SK-N-SH treated with all-trans-retinoic acid at 6 μM for 48 hours (cell line): ENCODE results near the gene TSC22D1.

Experiments used
- ATAC-seq: fragments of 200-7000 bp; cut with Tn5 transposase; 3 replicates; pipeline ENCODE4 v1.9.1; 2020; ENCODE audit warnings: mild to moderate bottlenecking, moderate library complexity
- ARNTL ChIP-seq: fragments of 450-650 bp; formaldehyde crosslinking; IDR thresholded peaks from 2 replicates; pipeline ENCODE4 v1.5.0; 2020; ENCODE audit warnings: low read depth, mild to moderate bottlenecking, moderate library complexity, borderline replicate concordance
- BACH2 ChIP-seq: fragments of 250-450 bp; sonication (Bioruptor Pico); IDR thresholded peaks from 2 replicates; pipeline ENCODE4 v1.9.0; 2021; ENCODE audit warnings: mild to moderate bottlenecking, borderline replicate concordance
- CSDC2 ChIP-seq: fragments of 250-450 bp; sonication (Bioruptor Pico); IDR thresholded peaks from 2 replicates; pipeline ENCODE4 v1.5.0; 2020; ENCODE audit warnings: mild to moderate bottlenecking, moderate library complexity
- ESRRG ChIP-seq: fragments of 250-450 bp; sonication (Bioruptor Pico); IDR thresholded peaks from 2 replicates; pipeline ENCODE4 v1.6.1; 2021; ENCODE audit warnings: mild to moderate bottlenecking
- GLIS3 ChIP-seq: fragments of 250-450 bp; sonication (Bioruptor Pico); IDR thresholded peaks from 2 replicates; pipeline ENCODE4 v1.5.0; 2020; ENCODE audit warnings: mild to moderate bottlenecking, moderate library complexity
- ISL1 ChIP-seq: fragments of 250-450 bp; sonication (Bioruptor Pico); IDR thresholded peaks from 2 replicates; pipeline ENCODE4 v2.1.2; 2022; ENCODE audit warnings: mild to moderate bottlenecking, moderate library complexity
- OSR1 ChIP-seq: fragments of 250-450 bp; sonication (Bioruptor Pico); IDR thresholded peaks from 2 replicates; pipeline ENCODE4 v1.8.0; 2022; ENCODE audit warnings: moderate library complexity, mild to moderate bottlenecking, inconsistent platforms
- TCF4 ChIP-seq: fragments of 250-450 bp; sonication (Bioruptor Pico); IDR thresholded peaks from 2 replicates; pipeline ENCODE4 v1.8.0; 2021; ENCODE audit warnings: mild to moderate bottlenecking, moderate library complexity, borderline replicate concordance
- TOX ChIP-seq: fragments of 250-450 bp; sonication (Bioruptor Pico); IDR thresholded peaks from 2 replicates; pipeline ENCODE4 v1.8.0; 2021; ENCODE audit warnings: mild to moderate bottlenecking, moderate library complexity, borderline replicate concordance
- ZC3H10 ChIP-seq: fragments of 250-450 bp; sonication (Bioruptor Pico); IDR thresholded peaks from 2 replicates; pipeline ENCODE4 v1.5.1; 2021; ENCODE audit warnings: mild to moderate bottlenecking, moderate library complexity
- ZFP3 ChIP-seq: fragments of 250-450 bp; sonication (Bioruptor Pico); IDR thresholded peaks from 2 replicates; pipeline ENCODE4 v1.5.0; 2020; ENCODE audit warnings: mild to moderate bottlenecking, moderate library complexity
- ZNF565 ChIP-seq: fragments of 450-650 bp; formaldehyde crosslinking; conservative IDR thresholded peaks from 2 replicates; pipeline ENCODE4 v1.5.0; 2020; ENCODE audit warnings: low read depth, mild to moderate bottlenecking, moderate library complexity
- ZNF70 ChIP-seq: fragments of 450-650 bp; formaldehyde crosslinking; IDR thresholded peaks from 2 replicates; pipeline ENCODE4 v1.5.0; 2020; ENCODE audit warnings: mild to moderate bottlenecking, moderate library complexity
- ZNF8 ChIP-seq: fragments of 450-650 bp; formaldehyde crosslinking; IDR thresholded peaks from 2 replicates; pipeline ENCODE4 v1.5.0; 2020; ENCODE audit warnings: mild to moderate bottlenecking, moderate library complexity
- TF ChIP-seq, protein P1 (sequence below): fragments of 250-450 bp; sonication (Bioruptor Pico); IDR thresholded peaks from 2 replicates; pipeline ENCODE4 v1.5.0; 2020; ENCODE audit warnings: mild to moderate bottlenecking, moderate library complexity
- TF ChIP-seq, protein P2 (sequence below): fragments of 250-450 bp; sonication (Bioruptor Pico); IDR thresholded peaks from 2 replicates; pipeline ENCODE4 v1.8.0; 2021; ENCODE audit warnings: low read depth, mild to moderate bottlenecking, moderate library complexity, borderline replicate concordance
- TF ChIP-seq, protein P3 (sequence below): fragments of 250-450 bp; sonication (Bioruptor Pico); IDR thresholded peaks from 2 replicates; pipeline ENCODE4 v1.5.1; 2021; ENCODE audit warnings: mild to moderate bottlenecking, moderate library complexity
- TF ChIP-seq, protein P4 (sequence below): fragments of 250-450 bp; sonication (Bioruptor Pico); IDR thresholded peaks from 2 replicates; pipeline ENCODE4 v1.8.0; 2020; ENCODE audit warnings: mild to moderate bottlenecking, moderate library complexity, borderline replicate concordance

Gene TSC22D1

DNA sequence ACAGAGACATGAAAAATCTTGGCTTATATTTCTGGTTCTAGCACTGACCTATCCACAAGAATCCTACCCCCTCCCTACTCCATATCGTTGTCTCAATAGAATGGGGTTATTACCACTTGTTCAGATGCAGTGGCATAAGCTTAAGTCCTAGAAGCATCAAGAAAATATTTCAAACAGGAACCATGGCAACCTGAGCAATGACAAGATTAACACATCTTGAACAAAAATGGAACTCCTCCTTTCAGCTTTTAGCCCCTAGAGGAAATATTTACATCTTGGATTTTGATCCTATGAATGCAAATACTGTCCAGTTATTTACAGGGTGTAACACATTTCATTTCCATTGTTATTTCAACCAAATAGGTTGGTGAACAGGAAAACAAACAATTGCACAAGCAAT, 46.1 kb upstream of the TSC22D1 start:
- TF ChIP-seq ZNF565, result no peak
- TF ChIP-seq, protein P1, sequence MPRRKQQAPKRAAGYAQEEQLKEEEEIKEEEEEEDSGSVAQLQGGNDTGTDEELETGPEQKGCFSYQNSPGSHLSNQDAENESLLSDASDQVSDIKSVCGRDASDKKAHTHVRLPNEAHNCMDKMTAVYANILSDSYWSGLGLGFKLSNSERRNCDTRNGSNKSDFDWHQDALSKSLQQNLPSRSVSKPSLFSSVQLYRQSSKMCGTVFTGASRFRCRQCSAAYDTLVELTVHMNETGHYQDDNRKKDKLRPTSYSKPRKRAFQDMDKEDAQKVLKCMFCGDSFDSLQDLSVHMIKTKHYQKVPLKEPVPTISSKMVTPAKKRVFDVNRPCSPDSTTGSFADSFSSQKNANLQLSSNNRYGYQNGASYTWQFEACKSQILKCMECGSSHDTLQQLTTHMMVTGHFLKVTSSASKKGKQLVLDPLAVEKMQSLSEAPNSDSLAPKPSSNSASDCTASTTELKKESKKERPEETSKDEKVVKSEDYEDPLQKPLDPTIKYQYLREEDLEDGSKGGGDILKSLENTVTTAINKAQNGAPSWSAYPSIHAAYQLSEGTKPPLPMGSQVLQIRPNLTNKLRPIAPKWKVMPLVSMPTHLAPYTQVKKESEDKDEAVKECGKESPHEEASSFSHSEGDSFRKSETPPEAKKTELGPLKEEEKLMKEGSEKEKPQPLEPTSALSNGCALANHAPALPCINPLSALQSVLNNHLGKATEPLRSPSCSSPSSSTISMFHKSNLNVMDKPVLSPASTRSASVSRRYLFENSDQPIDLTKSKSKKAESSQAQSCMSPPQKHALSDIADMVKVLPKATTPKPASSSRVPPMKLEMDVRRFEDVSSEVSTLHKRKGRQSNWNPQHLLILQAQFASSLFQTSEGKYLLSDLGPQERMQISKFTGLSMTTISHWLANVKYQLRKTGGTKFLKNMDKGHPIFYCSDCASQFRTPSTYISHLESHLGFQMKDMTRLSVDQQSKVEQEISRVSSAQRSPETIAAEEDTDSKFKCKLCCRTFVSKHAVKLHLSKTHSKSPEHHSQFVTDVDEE (CRISPR knock-in tag), result no peak
- TF ChIP-seq, protein P2, sequence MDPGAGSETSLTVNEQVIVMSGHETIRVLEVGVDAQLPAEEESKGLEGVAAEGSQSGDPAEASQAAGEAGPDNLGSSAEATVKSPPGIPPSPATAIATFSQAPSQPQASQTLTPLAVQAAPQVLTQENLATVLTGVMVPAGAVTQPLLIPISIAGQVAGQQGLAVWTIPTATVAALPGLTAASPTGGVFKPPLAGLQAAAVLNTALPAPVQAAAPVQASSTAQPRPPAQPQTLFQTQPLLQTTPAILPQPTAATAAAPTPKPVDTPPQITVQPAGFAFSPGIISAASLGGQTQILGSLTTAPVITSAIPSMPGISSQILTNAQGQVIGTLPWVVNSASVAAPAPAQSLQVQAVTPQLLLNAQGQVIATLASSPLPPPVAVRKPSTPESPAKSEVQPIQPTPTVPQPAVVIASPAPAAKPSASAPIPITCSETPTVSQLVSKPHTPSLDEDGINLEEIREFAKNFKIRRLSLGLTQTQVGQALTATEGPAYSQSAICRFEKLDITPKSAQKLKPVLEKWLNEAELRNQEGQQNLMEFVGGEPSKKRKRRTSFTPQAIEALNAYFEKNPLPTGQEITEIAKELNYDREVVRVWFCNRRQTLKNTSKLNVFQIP, result no peak
- TF ChIP-seq BACH2 (CRISPR knock-in tag), result no peak
- TF ChIP-seq, protein P3, sequence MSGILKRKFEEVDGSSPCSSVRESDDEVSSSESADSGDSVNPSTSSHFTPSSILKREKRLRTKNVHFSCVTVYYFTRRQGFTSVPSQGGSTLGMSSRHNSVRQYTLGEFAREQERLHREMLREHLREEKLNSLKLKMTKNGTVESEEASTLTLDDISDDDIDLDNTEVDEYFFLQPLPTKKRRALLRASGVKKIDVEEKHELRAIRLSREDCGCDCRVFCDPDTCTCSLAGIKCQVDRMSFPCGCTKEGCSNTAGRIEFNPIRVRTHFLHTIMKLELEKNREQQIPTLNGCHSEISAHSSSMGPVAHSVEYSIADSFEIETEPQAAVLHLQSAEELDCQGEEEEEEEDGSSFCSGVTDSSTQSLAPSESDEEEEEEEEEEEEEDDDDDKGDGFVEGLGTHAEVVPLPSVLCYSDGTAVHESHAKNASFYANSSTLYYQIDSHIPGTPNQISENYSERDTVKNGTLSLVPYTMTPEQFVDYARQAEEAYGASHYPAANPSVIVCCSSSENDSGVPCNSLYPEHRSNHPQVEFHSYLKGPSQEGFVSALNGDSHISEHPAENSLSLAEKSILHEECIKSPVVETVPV (CRISPR knock-in tag), result no peak
- no peak for TF ChIP-seq TCF4 (CRISPR knock-in tag)
- TF ChIP-seq ZC3H10 (CRISPR knock-in tag), result no peak
- no peak for TF ChIP-seq ARNTL
- TF ChIP-seq ESRRG (CRISPR knock-in tag), result no peak
- peak; percentile 35; the same call in 1 of the 3 replicates for ATAC-seq

DNA sequence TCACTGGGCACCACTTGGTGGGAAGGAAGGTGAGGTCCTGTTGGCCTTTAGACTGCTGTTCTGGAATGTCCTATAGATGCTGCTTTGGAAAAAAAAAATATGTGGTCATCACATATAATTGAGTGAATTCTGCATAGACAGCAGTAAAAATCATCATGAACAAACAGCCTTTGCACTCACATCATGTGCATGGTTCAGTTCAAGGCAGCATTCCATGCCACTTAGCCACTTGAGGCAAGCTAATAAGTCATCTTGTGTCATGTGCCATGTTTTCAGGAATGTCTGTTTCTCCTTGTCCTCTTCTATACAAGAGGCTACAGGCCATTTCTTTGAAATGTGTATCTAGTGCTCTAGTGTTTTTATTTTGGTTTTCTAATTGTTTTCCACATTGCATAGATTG, 43.9 kb upstream of the TSC22D1 start:
- peak; percentile 76 for ATAC-seq
- TF ChIP-seq, protein P4, sequence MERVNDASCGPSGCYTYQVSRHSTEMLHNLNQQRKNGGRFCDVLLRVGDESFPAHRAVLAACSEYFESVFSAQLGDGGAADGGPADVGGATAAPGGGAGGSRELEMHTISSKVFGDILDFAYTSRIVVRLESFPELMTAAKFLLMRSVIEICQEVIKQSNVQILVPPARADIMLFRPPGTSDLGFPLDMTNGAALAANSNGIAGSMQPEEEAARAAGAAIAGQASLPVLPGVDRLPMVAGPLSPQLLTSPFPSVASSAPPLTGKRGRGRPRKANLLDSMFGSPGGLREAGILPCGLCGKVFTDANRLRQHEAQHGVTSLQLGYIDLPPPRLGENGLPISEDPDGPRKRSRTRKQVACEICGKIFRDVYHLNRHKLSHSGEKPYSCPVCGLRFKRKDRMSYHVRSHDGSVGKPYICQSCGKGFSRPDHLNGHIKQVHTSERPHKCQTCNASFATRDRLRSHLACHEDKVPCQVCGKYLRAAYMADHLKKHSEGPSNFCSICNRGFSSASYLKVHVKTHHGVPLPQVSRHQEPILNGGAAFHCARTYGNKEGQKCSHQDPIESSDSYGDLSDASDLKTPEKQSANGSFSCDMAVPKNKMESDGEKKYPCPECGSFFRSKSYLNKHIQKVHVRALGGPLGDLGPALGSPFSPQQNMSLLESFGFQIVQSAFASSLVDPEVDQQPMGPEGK (CRISPR knock-in tag), result no peak
- TF ChIP-seq, protein P1 (CRISPR knock-in tag), result no peak
- TF ChIP-seq ZNF8 (CRISPR knock-in tag), result no peak
- TF ChIP-seq CSDC2 (CRISPR knock-in tag), result no peak
- no peak for TF ChIP-seq GLIS3 (CRISPR knock-in tag)
- TF ChIP-seq ARNTL, result no peak
- no peak for TF ChIP-seq ZNF70 (CRISPR knock-in tag)
- no peak for TF ChIP-seq OSR1 (CRISPR knock-in tag)

DNA sequence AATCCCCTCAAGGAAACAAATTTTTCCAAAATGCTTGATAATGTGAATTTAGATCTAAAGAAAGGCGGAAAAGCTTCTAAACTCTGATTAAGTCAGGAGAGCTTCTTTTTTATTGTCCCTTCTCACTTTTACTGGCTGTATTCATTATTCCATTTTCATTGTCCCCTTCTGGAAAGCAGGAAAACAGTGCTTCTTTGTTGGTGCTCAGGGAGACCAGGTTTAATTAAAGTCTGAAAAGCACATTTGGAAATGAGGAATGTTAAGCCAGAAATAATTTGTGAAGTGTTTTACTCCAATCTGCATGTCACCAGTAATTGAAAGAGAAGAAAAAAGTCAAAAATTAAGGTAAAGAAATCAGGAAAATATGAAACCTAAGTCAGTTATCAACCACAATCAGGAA, 43.5 kb upstream of the TSC22D1 start:
- ATAC-seq, result no peak
- no peak for TF ChIP-seq BACH2 (CRISPR knock-in tag)
- TF ChIP-seq, protein P1 (CRISPR knock-in tag), result no peak
- TF ChIP-seq ESRRG (CRISPR knock-in tag), result no peak
- no peak for TF ChIP-seq ISL1 (CRISPR knock-in tag)
- TF ChIP-seq OSR1 (CRISPR knock-in tag), result no peak
- no peak for TF ChIP-seq ZFP3 (CRISPR knock-in tag)
- no peak for TF ChIP-seq ZNF8 (CRISPR knock-in tag)
- TF ChIP-seq ZNF565, result no peak
- TF ChIP-seq, protein P4 (CRISPR knock-in tag), result no peak
- no peak for TF ChIP-seq TOX (CRISPR knock-in tag)
- TF ChIP-seq, protein P3 (CRISPR knock-in tag), result no peak
